D721Med (cell line): ENCODE data around the gene RASL10B.
A peak's percentile ranks its signal among the peaks of the same experiment; 100 is the strongest.

Source experiments
- DNase-seq: peaks from one replicate; pipeline ENCODE4 v3.0.0; 2011; ENCODE audit warnings: low spot score; ENCODE audit not compliant: insufficient read length
- FAIRE-seq: peaks from 2 replicates; lab custom pipeline; 2011; peaks lifted over from hg19 to GRCh38; lab: Jason Lieb, UNC
- TF ChIP-seq, protein P1 (sequence below): IDR thresholded peaks from 2 replicates; pipeline ENCODE4 v1.5.1; 2012; ENCODE audit warnings: mild to moderate bottlenecking, control low read depth; ENCODE audit not compliant: insufficient read depth; ENCODE audit errors: missing control alignments

The RASL10B gene, protein sequence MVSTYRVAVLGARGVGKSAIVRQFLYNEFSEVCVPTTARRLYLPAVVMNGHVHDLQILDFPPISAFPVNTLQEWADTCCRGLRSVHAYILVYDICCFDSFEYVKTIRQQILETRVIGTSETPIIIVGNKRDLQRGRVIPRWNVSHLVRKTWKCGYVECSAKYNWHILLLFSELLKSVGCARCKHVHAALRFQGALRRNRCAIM

DNA sequence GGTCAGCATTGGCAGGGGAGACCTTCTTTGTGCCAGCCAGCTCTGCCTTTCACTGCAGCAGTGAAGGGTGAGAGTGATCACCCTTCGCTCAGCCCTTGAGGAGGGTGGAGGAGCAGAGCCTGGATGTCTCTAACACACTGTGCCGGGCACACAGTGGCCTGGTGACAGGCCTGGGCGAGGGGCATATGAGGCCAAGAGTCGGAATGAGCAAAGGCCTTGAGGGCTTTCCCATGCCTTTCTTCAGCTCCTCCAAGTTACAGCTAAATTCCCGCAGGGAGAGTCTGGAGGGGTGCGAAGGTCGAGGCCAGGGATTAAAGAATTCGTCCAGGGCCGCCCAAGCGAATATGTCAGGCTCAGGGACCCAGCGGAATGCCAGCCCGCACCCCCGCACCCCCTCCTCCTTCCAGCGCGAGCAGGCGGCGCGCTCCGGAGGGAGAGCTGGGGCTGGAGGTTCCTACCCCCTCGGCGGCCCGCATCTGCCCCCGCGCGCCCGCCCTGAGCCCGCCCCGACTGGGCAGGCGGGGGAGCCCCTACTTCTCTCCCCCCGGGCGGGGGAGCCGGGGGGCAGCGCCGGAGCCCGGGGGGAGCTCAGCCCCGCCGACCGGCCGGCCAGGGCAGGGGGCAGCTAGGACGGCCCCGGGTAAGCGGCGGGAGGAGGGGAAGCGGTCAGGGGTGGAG, at the start of gene RASL10B:
Gene RASL10B (plus strand): TSS at position 401 of the 678 bp plus-strand sequence. CDS start 3,546 bp downstream, outside the sequence.
- TF ChIP-seq, protein P1, sequence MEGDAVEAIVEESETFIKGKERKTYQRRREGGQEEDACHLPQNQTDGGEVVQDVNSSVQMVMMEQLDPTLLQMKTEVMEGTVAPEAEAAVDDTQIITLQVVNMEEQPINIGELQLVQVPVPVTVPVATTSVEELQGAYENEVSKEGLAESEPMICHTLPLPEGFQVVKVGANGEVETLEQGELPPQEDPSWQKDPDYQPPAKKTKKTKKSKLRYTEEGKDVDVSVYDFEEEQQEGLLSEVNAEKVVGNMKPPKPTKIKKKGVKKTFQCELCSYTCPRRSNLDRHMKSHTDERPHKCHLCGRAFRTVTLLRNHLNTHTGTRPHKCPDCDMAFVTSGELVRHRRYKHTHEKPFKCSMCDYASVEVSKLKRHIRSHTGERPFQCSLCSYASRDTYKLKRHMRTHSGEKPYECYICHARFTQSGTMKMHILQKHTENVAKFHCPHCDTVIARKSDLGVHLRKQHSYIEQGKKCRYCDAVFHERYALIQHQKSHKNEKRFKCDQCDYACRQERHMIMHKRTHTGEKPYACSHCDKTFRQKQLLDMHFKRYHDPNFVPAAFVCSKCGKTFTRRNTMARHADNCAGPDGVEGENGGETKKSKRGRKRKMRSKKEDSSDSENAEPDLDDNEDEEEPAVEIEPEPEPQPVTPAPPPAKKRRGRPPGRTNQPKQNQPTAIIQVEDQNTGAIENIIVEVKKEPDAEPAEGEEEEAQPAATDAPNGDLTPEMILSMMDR = no peak
- FAIRE-seq = no peak
- peak; percentile 93 for DNase-seq

DNA sequence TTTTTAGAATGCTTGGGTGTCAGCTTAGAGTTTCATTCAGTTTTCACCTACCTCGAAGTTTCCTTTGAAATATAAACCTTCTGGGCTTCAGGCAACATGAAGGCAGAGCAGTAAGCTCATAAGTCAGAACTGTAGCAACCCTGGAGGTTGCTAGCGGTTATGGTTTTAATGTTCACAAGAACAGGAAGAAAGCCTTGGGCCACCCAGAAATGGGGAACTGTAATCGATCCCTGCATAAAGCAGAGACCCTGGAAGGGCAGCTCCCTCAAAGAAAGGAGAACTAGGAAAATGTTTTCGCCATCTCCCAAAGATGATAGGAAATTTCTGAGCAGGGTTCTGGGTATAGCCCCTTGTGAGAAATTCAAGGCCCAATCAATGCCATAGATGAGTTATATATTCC, 47.8 kb upstream of the RASL10B start:
- DNase-seq = no peak
- TF ChIP-seq, protein P1 = no peak
- no peak for FAIRE-seq

DNA sequence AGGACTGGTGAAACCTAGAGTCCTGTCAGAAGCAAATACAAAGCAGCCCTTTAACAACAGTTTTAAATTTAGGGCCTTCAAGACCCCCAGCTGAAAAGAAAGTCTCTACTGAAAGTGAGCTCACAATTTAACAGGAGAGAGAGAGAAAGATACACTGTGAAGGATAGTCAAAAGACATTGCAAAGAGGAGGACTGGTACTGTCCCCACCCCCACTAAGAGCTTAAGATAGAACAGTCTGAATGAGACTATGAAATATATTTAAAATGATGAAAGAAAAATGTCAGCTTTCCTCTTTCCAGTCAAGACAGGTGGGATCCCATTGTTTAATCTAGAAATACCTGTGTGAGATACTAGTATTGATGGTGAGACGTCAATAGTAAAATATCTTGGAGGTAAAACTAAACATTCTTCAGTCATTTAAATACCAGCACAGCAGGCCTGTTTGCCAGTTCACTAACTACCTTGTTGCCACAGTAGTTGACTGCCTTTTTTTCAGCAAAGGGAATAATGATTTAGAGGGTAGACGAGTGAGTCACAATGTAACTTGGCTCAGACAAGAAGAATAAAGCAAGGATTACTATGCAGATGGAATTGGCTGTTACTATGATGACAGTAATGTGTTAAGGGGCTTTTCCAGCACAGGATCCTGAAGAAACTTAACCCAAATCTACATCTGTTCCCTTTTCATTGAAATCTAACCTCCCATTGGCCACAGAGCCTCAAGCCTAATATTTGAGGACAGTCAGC, 47.2 kb upstream of the RASL10B start:
- FAIRE-seq (no peak), DNase-seq (no peak)
- TF ChIP-seq, protein P1 = no peak

DNA sequence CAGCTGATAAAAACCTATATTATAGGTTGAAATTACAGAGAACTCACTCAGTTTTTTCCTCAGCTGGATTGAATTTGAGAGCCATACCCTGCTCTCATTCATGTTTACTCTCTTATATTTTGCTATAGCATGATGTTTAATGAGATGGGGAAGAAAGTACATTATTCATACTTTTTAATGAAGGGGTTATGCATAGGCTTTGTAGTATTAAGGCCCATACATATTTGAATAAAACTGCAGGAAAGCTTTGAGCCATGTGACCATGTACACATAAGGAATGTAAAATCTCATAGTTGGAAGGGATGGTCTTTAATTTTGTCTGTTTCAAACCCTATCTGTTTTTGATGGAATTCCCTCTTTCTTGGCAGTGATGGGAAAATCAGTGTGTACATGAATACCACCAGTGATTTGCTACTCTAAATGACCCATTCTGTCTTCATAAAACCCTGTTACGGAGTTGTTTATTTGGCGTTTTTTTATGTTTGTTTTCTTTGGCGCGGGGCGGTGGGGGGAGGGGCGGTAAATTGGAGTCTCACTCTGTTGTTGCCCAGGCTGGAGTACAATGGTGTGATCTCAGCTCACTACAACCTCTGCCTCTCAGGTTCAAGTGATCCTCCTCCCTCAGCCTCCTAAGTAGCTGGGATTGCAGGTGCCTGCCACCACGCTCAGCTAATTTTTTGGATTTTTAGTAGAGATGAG, 38.8 kb upstream of the RASL10B start:
- DNase-seq (no peak), FAIRE-seq (no peak)

DNA sequence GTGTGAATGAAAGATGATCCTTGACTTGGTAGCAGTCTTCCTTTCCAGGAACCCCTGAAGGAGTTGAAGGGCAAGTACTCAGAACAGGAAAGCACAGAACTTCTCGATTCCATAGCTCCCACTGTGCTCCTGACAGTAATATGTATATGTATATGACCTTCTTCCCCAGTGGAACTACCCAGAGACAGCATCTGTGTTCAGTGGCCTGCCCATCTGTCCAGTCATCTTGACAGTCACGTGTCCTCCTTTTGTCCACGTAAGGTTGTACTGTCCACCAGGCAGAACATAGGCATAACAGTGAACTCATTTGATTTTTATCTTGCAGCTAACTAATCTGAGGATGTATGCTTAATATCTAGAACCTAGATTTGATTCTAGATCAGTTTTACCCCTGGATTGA, 37.8 kb upstream of the RASL10B start:
- TF ChIP-seq, protein P1 = no peak
- FAIRE-seq (no peak), DNase-seq (no peak)

More for the DNA sequence above, 38.8 kb upstream of the RASL10B start:
- TF ChIP-seq, protein P1 = no peak

DNA sequence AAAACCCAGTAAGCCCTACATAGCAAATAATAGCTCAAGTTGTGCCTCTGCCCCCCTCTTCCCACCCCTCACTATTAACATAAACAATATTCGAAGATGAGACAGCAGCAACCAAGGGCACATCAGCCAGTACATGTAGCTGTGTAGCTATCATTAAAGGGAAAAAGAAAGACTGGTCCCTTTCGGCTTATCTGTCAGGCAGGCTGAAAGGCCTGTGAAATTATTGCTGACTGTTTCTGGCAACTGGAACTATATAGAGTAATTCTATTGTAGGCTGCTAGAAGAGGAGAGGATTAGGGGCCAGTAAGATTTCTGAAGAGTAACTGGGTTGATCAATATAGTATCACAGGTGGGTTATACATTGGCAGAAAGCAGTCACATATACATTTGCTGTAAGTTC, 36.5 kb upstream of the RASL10B start:
- DNase-seq = no peak
- TF ChIP-seq, protein P1 = no peak
- FAIRE-seq = no peak
